K562 (cell line): ENCODE results near the gene ACAP3. TPM values are rescaled to one million over a fixed set of nuclear protein-coding genes. Genes with fewer than 3 reads are reported as not detected.

Experiments used
- ARID1B ChIP-seq: fragments of 450-650 bp; IDR thresholded peaks from 2 replicates; pipeline ENCODE4 v1.6.1; 2016; ENCODE audit warnings: antibody characterized with exemption, mild to moderate bottlenecking, inconsistent platforms
- BCOR ChIP-seq: fragments of 450-650 bp; IDR thresholded peaks from 2 replicates; pipeline ENCODE4 v1.6.1; 2016
- CTCFL ChIP-seq: IDR thresholded peaks from 2 replicates; pipeline ENCODE4 v1.6.1; 2011; ENCODE audit warnings: borderline replicate concordance, low read depth, mild to moderate bottlenecking, moderate library complexity, low read length; ENCODE audit not compliant: insufficient read depth, poor library complexity, severe bottlenecking
- FOSL1 ChIP-seq: fragments of 200-800 bp; sonication (Bioruptor generic); conservative IDR thresholded peaks from 2 replicates; pipeline ENCODE4 v1.6.1; 2016; ENCODE audit warnings: missing genetic modification characterization, missing compliant biosample characterization
- FOXK2 ChIP-seq, 2 experiments: fragments of 450-650 bp; IDR thresholded peaks in 1 of 2; conservative IDR thresholded peaks in 1 of 2; 2 replicates each; pipeline ENCODE4 v1.6.1; 2016; ENCODE audit warnings: low read depth in 2 of 2, mild to moderate bottlenecking in 1 of 2
- SMC3 ChIP-seq: conservative IDR thresholded peaks from 2 replicates; pipeline ENCODE4 v1.6.1; 2011; ENCODE audit warnings: low read depth, low read length, improper control_type of control experiment; ENCODE audit not compliant: insufficient read depth
- SNIP1 ChIP-seq: fragments of 450-650 bp; IDR thresholded peaks from 2 replicates; pipeline ENCODE4 v1.7.1; 2017; ENCODE audit warnings: low read depth, mild to moderate bottlenecking
- SRF ChIP-seq, 2 experiments: fragments of 250-450, 450-650 bp in 1 of 2; sonication (Bioruptor Pico) in 1 of 2; sonication (generic) in 1 of 2; formaldehyde crosslinking; IDR thresholded peaks; 2 replicates each; pipeline versions ENCODE4 v1.5.0 to v1.5.1; 2020 to 2022; ENCODE audit warnings: mild to moderate bottlenecking in 1 of 2, missing genetic modification reagents in 1 of 2
- ZNF551 ChIP-seq: fragments of 250-450 bp; sonication (Bioruptor Pico); IDR thresholded peaks from 2 replicates; pipeline ENCODE4 v1.5.0; 2021; ENCODE audit warnings: mild to moderate bottlenecking, moderate library complexity
- ZSCAN32 ChIP-seq: fragments of 450-650 bp; formaldehyde crosslinking; IDR thresholded peaks from 2 replicates; pipeline ENCODE4 v1.4.0; 2020; ENCODE audit warnings: mild to moderate bottlenecking, moderate library complexity
- polyA plus RNA-seq, 8 experiments: library from polyadenylated mRNA; depleted of rRNA in 4 of 8; stranded (reverse) in 5 of 8; unstranded in 3 of 8; fragments of >200 nt; fragmentation: Nextera tagmentation in 2 of 8; fragmentation: Illumina TruSeq in 1 of 8; extraction: Ambion mirVana in 2 of 8; extraction: Trizol in 1 of 8; gene quantifications; 2 replicates each; pipeline versions ENCODE4 v1.2.1 to v1.2.3, GENCODE V29; 2011 to 2014; ENCODE audit warnings: inconsistent platforms in 1 of 8, missing spikeins in 1 of 8
- total RNA-seq, 7 experiments: library from RNA; depleted of rRNA in 6 of 7; stranded (reverse); fragments of >200 nt in 6 of 7; fragmentation: Illumina TruSeq in 2 of 7; extraction: Trizol in 2 of 7; gene quantifications; 2 replicates each; pipeline versions ENCODE4 v1.2.1 to v1.2.3, GENCODE V29; 2011 to 2021; ENCODE audit warnings: low replicate concordance in 1 of 7
- TF ChIP-seq, protein P1 (sequence below): sonication (generic); formaldehyde crosslinking; IDR thresholded peaks from 2 replicates; pipeline ENCODE4 v1.8.0; 2022; ENCODE audit warnings: mild to moderate bottlenecking, missing genetic modification reagents
- TF ChIP-seq, protein P2 (sequence below): fragments of 250-450 bp; sonication (Bioruptor Pico); IDR thresholded peaks from 2 replicates; pipeline ENCODE4 v1.4.0; 2020; ENCODE audit warnings: mild to moderate bottlenecking, moderate library complexity
- TF ChIP-seq, protein P3 (sequence below), 2 experiments: fragments of 450-650 bp in 1 of 2; sonication (generic) in 1 of 2; formaldehyde crosslinking in 1 of 2; IDR thresholded peaks in 1 of 2; conservative IDR thresholded peaks in 1 of 2; 2 replicates each; pipeline versions ENCODE4 v1.6.1 to v1.8.1; 2016 to 2023; ENCODE audit warnings: mild to moderate bottlenecking in 2 of 2, moderate library complexity in 2 of 2, inconsistent platforms in 1 of 2, missing genetic modification reagents in 1 of 2
- TF ChIP-seq, protein P4 (sequence below): fragments of 450-650 bp; IDR thresholded peaks from 2 replicates; pipeline ENCODE4 v1.6.1; 2016; ENCODE audit warnings: missing biosample characterization, missing genetic modification characterization

Gene ACAP3
- total and polyA plus RNA-seq, 9 of the 15 experiments (the other 6 are each of a cell fraction or from before 2014, with no cell fraction given), result 0.01 to 49.0 (median 12.0) TPM

GRCh38 chr1:1344655-1345361, 37.1 kb upstream of the ACAP3 start (continued):
- TF ChIP-seq, protein P1, sequence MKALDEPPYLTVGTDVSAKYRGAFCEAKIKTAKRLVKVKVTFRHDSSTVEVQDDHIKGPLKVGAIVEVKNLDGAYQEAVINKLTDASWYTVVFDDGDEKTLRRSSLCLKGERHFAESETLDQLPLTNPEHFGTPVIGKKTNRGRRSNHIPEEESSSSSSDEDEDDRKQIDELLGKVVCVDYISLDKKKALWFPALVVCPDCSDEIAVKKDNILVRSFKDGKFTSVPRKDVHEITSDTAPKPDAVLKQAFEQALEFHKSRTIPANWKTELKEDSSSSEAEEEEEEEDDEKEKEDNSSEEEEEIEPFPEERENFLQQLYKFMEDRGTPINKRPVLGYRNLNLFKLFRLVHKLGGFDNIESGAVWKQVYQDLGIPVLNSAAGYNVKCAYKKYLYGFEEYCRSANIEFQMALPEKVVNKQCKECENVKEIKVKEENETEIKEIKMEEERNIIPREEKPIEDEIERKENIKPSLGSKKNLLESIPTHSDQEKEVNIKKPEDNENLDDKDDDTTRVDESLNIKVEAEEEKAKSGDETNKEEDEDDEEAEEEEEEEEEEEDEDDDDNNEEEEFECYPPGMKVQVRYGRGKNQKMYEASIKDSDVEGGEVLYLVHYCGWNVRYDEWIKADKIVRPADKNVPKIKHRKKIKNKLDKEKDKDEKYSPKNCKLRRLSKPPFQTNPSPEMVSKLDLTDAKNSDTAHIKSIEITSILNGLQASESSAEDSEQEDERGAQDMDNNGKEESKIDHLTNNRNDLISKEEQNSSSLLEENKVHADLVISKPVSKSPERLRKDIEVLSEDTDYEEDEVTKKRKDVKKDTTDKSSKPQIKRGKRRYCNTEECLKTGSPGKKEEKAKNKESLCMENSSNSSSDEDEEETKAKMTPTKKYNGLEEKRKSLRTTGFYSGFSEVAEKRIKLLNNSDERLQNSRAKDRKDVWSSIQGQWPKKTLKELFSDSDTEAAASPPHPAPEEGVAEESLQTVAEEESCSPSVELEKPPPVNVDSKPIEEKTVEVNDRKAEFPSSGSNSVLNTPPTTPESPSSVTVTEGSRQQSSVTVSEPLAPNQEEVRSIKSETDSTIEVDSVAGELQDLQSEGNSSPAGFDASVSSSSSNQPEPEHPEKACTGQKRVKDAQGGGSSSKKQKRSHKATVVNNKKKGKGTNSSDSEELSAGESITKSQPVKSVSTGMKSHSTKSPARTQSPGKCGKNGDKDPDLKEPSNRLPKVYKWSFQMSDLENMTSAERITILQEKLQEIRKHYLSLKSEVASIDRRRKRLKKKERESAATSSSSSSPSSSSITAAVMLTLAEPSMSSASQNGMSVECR (CRISPR knock-in tag), result no peak
- no peak for TF ChIP-seq ZNF551 (CRISPR knock-in tag)
- TF ChIP-seq, protein P2, sequence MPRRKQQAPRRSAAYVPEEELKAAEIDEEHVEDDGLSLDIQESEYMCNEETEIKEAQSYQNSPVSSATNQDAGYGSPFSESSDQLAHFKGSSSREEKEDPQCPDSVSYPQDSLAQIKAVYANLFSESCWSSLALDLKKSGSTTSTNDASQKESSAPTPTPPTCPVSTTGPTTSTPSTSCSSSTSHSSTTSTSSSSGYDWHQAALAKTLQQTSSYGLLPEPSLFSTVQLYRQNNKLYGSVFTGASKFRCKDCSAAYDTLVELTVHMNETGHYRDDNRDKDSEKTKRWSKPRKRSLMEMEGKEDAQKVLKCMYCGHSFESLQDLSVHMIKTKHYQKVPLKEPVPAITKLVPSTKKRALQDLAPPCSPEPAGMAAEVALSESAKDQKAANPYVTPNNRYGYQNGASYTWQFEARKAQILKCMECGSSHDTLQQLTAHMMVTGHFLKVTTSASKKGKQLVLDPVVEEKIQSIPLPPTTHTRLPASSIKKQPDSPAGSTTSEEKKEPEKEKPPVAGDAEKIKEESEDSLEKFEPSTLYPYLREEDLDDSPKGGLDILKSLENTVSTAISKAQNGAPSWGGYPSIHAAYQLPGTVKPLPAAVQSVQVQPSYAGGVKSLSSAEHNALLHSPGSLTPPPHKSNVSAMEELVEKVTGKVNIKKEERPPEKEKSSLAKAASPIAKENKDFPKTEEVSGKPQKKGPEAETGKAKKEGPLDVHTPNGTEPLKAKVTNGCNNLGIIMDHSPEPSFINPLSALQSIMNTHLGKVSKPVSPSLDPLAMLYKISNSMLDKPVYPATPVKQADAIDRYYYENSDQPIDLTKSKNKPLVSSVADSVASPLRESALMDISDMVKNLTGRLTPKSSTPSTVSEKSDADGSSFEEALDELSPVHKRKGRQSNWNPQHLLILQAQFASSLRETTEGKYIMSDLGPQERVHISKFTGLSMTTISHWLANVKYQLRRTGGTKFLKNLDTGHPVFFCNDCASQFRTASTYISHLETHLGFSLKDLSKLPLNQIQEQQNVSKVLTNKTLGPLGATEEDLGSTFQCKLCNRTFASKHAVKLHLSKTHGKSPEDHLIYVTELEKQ, result no peak
- TF ChIP-seq FOXK2 (conservative IDR thresholded peaks at IDR 0.05 in 1 of 2, IDR thresholded peaks at IDR 0.05 in 1 of 2; ENCODE audit: low read depth in 2 of 2), result no peak
- TF ChIP-seq SNIP1, result 0 out of 2 replicates have a peak, but pooled peaks have one; percentile 29
- TF ChIP-seq FOSL1 (tag), result peak; percentile 100
- TF ChIP-seq SRF (CRISPR knock-in tag; IDR thresholded peaks at IDR 0.05), result no peak
- TF ChIP-seq, protein P3, sequence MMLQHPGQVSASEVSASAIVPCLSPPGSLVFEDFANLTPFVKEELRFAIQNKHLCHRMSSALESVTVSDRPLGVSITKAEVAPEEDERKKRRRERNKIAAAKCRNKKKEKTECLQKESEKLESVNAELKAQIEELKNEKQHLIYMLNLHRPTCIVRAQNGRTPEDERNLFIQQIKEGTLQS (IDR thresholded peaks at IDR 0.05), result peak; percentile 94
- TF ChIP-seq, protein P3 (CRISPR knock-in tag; conservative IDR thresholded peaks at IDR 0.05), result no peak
- TF ChIP-seq ZSCAN32 (CRISPR knock-in tag), result no peak
- peak; percentile 19; the same call in 1 of the 2 replicates for TF ChIP-seq SMC3
- TF ChIP-seq, protein P4, sequence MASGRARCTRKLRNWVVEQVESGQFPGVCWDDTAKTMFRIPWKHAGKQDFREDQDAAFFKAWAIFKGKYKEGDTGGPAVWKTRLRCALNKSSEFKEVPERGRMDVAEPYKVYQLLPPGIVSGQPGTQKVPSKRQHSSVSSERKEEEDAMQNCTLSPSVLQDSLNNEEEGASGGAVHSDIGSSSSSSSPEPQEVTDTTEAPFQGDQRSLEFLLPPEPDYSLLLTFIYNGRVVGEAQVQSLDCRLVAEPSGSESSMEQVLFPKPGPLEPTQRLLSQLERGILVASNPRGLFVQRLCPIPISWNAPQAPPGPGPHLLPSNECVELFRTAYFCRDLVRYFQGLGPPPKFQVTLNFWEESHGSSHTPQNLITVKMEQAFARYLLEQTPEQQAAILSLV, result no peak
- TF ChIP-seq CTCFL, result peak; percentile 43
- TF ChIP-seq BCOR, result peak; percentile 36; the same call in 1 of the 2 replicates
- TF ChIP-seq ARID1B, result peak; percentile 55
